ENCODE results near the gene KLHL21.

The KLHL21 gene

DNA sequence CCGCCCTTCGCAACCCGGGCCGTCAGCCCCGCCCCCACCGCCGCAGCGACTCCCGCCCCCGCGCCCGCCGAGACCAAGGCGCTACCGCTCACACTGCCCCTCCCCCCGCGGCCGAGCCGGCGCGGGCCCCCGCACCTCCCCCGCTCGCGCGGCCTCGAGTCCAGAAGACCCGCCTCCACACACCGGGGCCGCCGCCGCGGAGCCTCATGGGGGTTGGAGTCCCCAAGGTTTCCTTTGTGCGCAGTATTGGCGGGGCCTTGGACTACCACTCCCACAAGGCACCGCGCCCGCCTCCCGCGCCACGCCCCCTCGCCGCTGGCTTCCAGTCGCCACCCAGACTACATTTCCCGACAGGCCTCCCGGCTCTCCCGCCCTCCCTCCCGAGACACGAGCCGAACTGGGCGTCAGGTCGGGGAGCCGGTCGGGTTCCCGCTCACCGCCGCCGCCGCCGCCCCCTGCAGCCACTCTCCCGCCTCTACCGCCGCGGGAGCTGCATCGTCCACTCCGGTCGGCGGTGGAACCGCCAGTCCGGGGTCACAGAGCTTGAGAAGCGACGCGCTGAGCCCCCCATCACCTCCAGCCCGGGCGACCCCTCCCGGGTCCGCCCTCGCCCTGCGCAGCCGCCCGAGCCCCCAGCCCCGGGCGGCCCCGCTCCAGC, 10.8 kb upstream of the KLHL21 start, which contains the start of gene PHF13:
TSS of gene PHF13 (plus strand) at position 371 of the 658 bp plus-strand sequence. CDS start 336 bp downstream, outside the sequence.
- H2AFZ ChIP-seq (ENCODE audit: low read depth, low read length, severe bottlenecking): peak within 1 kb of the TSS; percentile 90
- H3F3A ChIP-seq (ENCODE audit: insufficient read depth): 0 out of 2 replicates have a peak, but pooled peaks cover 6% of the 10 kb centered on the region
- no peaks in the 10 kb centered on the region for H3K27me3 ChIP-seq (ENCODE audit: low read length)
- peak within 1 kb of the TSS; percentile 99 for H3K9ac ChIP-seq (ENCODE audit: low read length)
- H3K79me2 ChIP-seq (ENCODE audit: insufficient read depth, low read length): peaks cover 25% of the 10 kb centered on the region
- no peaks in the 10 kb centered on the region for H3K9me3 ChIP-seq (ENCODE audit: insufficient read depth, low read length)
- H3K4me3 ChIP-seq (ENCODE audit: insufficient read depth, low read length, poor library complexity, severe bottlenecking): peak within 1 kb of the TSS; percentile 93
- H3K27ac ChIP-seq (ENCODE audit: low read depth, low read length): peak within 1 kb of the TSS; percentile 65
- H3K9me2 ChIP-seq (replicated peaks; ENCODE audit: insufficient read depth, low read length): no peaks in the 10 kb centered on the region
- TF ChIP-seq, protein P1, sequence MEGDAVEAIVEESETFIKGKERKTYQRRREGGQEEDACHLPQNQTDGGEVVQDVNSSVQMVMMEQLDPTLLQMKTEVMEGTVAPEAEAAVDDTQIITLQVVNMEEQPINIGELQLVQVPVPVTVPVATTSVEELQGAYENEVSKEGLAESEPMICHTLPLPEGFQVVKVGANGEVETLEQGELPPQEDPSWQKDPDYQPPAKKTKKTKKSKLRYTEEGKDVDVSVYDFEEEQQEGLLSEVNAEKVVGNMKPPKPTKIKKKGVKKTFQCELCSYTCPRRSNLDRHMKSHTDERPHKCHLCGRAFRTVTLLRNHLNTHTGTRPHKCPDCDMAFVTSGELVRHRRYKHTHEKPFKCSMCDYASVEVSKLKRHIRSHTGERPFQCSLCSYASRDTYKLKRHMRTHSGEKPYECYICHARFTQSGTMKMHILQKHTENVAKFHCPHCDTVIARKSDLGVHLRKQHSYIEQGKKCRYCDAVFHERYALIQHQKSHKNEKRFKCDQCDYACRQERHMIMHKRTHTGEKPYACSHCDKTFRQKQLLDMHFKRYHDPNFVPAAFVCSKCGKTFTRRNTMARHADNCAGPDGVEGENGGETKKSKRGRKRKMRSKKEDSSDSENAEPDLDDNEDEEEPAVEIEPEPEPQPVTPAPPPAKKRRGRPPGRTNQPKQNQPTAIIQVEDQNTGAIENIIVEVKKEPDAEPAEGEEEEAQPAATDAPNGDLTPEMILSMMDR (IDR thresholded peaks at IDR 0.05; ENCODE audit: insufficient read depth, low read length, poor library complexity, severe bottlenecking): no peak
- TF ChIP-seq EZH2phosphoT487 (conservative IDR thresholded peaks at IDR 0.05; ENCODE audit: low read length): no peak
- H3K36me3 ChIP-seq (ENCODE audit: low read length): no peaks in the 10 kb centered on the region
- H4K20me1 ChIP-seq (ENCODE audit: low read depth, low read length): no peaks in the 10 kb centered on the region
- peak within 1 kb of the TSS; percentile 86 for H3K4me2 ChIP-seq (ENCODE audit: low read depth, low read length, poor library complexity, severe bottlenecking)

GRCh38 chr1:6612641-6613360, 10.1 kb upstream of the KLHL21 start:
- 0 out of 2 replicates have a peak, but pooled peaks cover 6% of the 10 kb centered on the region for H3F3A ChIP-seq (ENCODE audit: insufficient read depth)
- no peaks in the 10 kb centered on the region for H3K36me3 ChIP-seq (ENCODE audit: low read length)
- peak overlapping the region; percentile 66 for H3K4me3 ChIP-seq (ENCODE audit: insufficient read depth, low read length, poor library complexity, severe bottlenecking)
- H3K27me3 ChIP-seq (ENCODE audit: low read length): no peaks in the 10 kb centered on the region
- H4K20me1 ChIP-seq (ENCODE audit: low read depth, low read length): no peaks in the 10 kb centered on the region
- peak overlapping the region; percentile 86 for H3K4me2 ChIP-seq (ENCODE audit: low read depth, low read length, poor library complexity, severe bottlenecking)
- H3K9me3 ChIP-seq (ENCODE audit: insufficient read depth, low read length): no peaks in the 10 kb centered on the region
- H3K9me2 ChIP-seq (replicated peaks; ENCODE audit: insufficient read depth, low read length): no peaks in the 10 kb centered on the region
- H2AFZ ChIP-seq (ENCODE audit: low read depth, low read length, severe bottlenecking): peak overlapping the region; percentile 81
- no peak overlapping the region for H3K27ac ChIP-seq (ENCODE audit: low read depth, low read length)
- TF ChIP-seq, protein P1 (IDR thresholded peaks at IDR 0.05; ENCODE audit: insufficient read depth, low read length, poor library complexity, severe bottlenecking): no peak
- no peak for TF ChIP-seq EZH2phosphoT487 (conservative IDR thresholded peaks at IDR 0.05; ENCODE audit: low read length)
- peaks cover 25% of the 10 kb centered on the region for H3K79me2 ChIP-seq (ENCODE audit: insufficient read depth, low read length)
- H3K9ac ChIP-seq (ENCODE audit: low read length): peak overlapping the region; percentile 66

GRCh38 chr1:6603915-6604558, 1.4 kb upstream of the KLHL21 start:
- no peak overlapping the region for H3K9ac ChIP-seq (ENCODE audit: low read length)
- no peaks in the 10 kb centered on the region for H3K9me2 ChIP-seq (replicated peaks; ENCODE audit: insufficient read depth, low read length)
- H3K4me2 ChIP-seq (ENCODE audit: low read depth, low read length, poor library complexity, severe bottlenecking): no peak overlapping the region
- TF ChIP-seq EZH2phosphoT487 (conservative IDR thresholded peaks at IDR 0.05; ENCODE audit: low read length): no peak
- TF ChIP-seq, protein P1 (IDR thresholded peaks at IDR 0.05; ENCODE audit: insufficient read depth, low read length, poor library complexity, severe bottlenecking): no peak
- no peak overlapping the region for H3K4me3 ChIP-seq (ENCODE audit: insufficient read depth, low read length, poor library complexity, severe bottlenecking)
- H2AFZ ChIP-seq (ENCODE audit: low read depth, low read length, severe bottlenecking): no peak overlapping the region
- no peaks in the 10 kb centered on the region for H3K9me3 ChIP-seq (ENCODE audit: insufficient read depth, low read length)
- no peaks in the 10 kb centered on the region for H3K36me3 ChIP-seq (ENCODE audit: low read length)
- H3K27ac ChIP-seq (ENCODE audit: low read depth, low read length): no peak overlapping the region
- H3K79me2 ChIP-seq (ENCODE audit: insufficient read depth, low read length): no peaks in the 10 kb centered on the region
- H4K20me1 ChIP-seq (ENCODE audit: low read depth, low read length): no peaks in the 10 kb centered on the region
- H3K27me3 ChIP-seq (ENCODE audit: low read length): no peaks in the 10 kb centered on the region
- peaks cover 10% of the 10 kb centered on the region; the same call in 1 of the 2 replicates for H3F3A ChIP-seq (ENCODE audit: insufficient read depth)
